Activated CD8-positive, alpha-beta memory T cell treated with anti-CD3 and anti-CD28 coated beads for 36 hours (primary cell): Measurements from ENCODE around the gene DIP2C. TPM values are rescaled to one million over a fixed set of nuclear protein-coding genes. Genes with fewer than 3 reads are reported as not detected.
"Not testable (repeated sequence)": the region's sequence is repeated elsewhere in the genome, so short reads cannot be mapped to it uniquely, and the experiment has no call there.

ENCODE experiments used
- CTCF ChIA-PET: fragments of 350-600 bp; sonication (Branson Sonifier 250); formaldehyde crosslinking; loops from one replicate; lab custom pipeline; 2021; ENCODE audit warnings: antibody characterized with exemption; lab: Charles Lee
- POLR2A ChIA-PET: fragments of 350-600 bp; sonication (Branson Sonifier 250); formaldehyde crosslinking; loops from one replicate; lab custom pipeline; 2021; ENCODE audit warnings: antibody characterized with exemption; lab: Charles Lee
- total RNA-seq, 2 experiments: library from RNA; stranded (reverse); gene quantifications; one replicate each; pipeline ENCODE4 v1.2.3, GENCODE V29; 2021

Gene DIP2C
- total RNA-seq, 2 experiments from 2014 or later: 0.08 TPM

GRCh38 chr10:305034-305433, 384.4 kb downstream of the DIP2C start:
- ChIA-PET CTCF (no interaction called here), POLR2A (no interaction called here)

- POLR2A ChIA-PET: no interaction called here
- CTCF ChIA-PET: no interaction called here
These were observed 387.9 kb downstream of the DIP2C start for GRCh38 chr10:301536-301935.

- CTCF ChIA-PET, POLR2A ChIA-PET: not testable (repeated sequence)
These were observed 388.9 kb downstream of the DIP2C start for GRCh38 chr10:300580-300979.

GRCh38 chr10:299969-300368, 389.5 kb downstream of the DIP2C start:
- CTCF ChIA-PET: no interaction called here
- POLR2A ChIA-PET: no interaction called here

GRCh38 chr10:299512-299911, 390.0 kb downstream of the DIP2C start:
- CTCF ChIA-PET: no interaction called here
- POLR2A ChIA-PET: no interaction called here

- CTCF ChIA-PET: no interaction called here
These were observed 391.4 kb downstream of the DIP2C start for GRCh38 chr10:298033-298432.

GRCh38 chr10:297567-297966, 391.9 kb downstream of the DIP2C start:
- POLR2A ChIA-PET: no interaction called here
- CTCF ChIA-PET: no interaction called here

More at GRCh38 chr10:298033-298432, 391.4 kb downstream of the DIP2C start:
- POLR2A ChIA-PET: no interaction called here

- ChIA-PET POLR2A (no interaction called here), CTCF (no interaction called here)
These were observed 395.8 kb downstream of the DIP2C start for GRCh38 chr10:293636-294035.

- ChIA-PET POLR2A (no interaction called here), CTCF (no interaction called here)
These were observed 399.3 kb downstream of the DIP2C start for GRCh38 chr10:290026-290725.

- CTCF ChIA-PET: no interaction called here
- POLR2A ChIA-PET: no interaction called here
These were observed 399.9 kb downstream of the DIP2C start for GRCh38 chr10:289581-289980.

GRCh38 chr10:288316-289200, 400.9 kb downstream of the DIP2C start:
- ChIA-PET CTCF (no interaction called here), POLR2A (no interaction called here)

GRCh38 chr10:287814-288213, 401.7 kb downstream of the DIP2C start:
- ChIA-PET POLR2A (no interaction called here), CTCF (no interaction called here)

- ChIA-PET CTCF (no interaction called here), POLR2A (no interaction called here)
These were observed 402.3 kb downstream of the DIP2C start for GRCh38 chr10:287026-287709.

GRCh38 chr10:285216-285615, 404.3 kb downstream of the DIP2C start:
- CTCF ChIA-PET: no interaction called here
- POLR2A ChIA-PET: no interaction called here

- ChIA-PET POLR2A (no interaction called here), CTCF (no interaction called here)
These were observed 405.5 kb downstream of the DIP2C start for GRCh38 chr10:283916-284356.

- CTCF ChIA-PET: no interaction called here
- POLR2A ChIA-PET: no interaction called here
These were observed 406.4 kb downstream of the DIP2C start for GRCh38 chr10:283140-283479.

- ChIA-PET CTCF (no interaction called here), POLR2A (no interaction called here)
These were observed 407.0 kb downstream of the DIP2C start for GRCh38 chr10:282294-283139.

GRCh38 chr10:279655-280054, 409.8 kb downstream of the DIP2C start:
- CTCF ChIA-PET: no interaction called here
- POLR2A ChIA-PET: no interaction called here

- POLR2A ChIA-PET: no interaction called here
- CTCF ChIA-PET: no interaction called here
These were observed 410.2 kb downstream of the DIP2C start for GRCh38 chr10:279232-279631.

- CTCF ChIA-PET: no interaction called here
- POLR2A ChIA-PET: no interaction called here
These were observed 410.8 kb downstream of the DIP2C start for GRCh38 chr10:278707-279106.
